Measurements from ENCODE around the gene PLA2G6. TPM values are rescaled to one million over a fixed set of nuclear protein-coding genes. Genes with fewer than 3 reads are reported as not detected.

The PLA2G6 gene
- total RNA-seq, 1 donor from 2014 or later: 54.1 TPM

Other genes starting within 250 kb of the PLA2G6 start
- not detected for gene C22orf23, start 228.2 kb downstream of the PLA2G6 start, total RNA-seq
- gene POLR2F, start 228.1 kb downstream of the PLA2G6 start, total RNA-seq: 56.9 TPM
- not detected for gene SOX10, start 197.3 kb downstream of the PLA2G6 start, total RNA-seq
- gene PICK1, start 124.4 kb downstream of the PLA2G6 start, total RNA-seq: 13.5 TPM
- gene SLC16A8, start 97.6 kb downstream of the PLA2G6 start, total RNA-seq: not detected
- 1.8 TPM for gene BAIAP2L2, start 71.1 kb downstream of the PLA2G6 start, total RNA-seq
- gene MAFF, start 20.2 kb upstream of the PLA2G6 start, total RNA-seq: 101 TPM
- gene TMEM184B, start 91.2 kb upstream of the PLA2G6 start, total RNA-seq: 84.4 TPM
- gene CSNK1E, start 135.6 kb upstream of the PLA2G6 start, total RNA-seq: 138 TPM